Activated CD4-positive, alpha-beta T cell treated with anti-CD3 and anti-CD28 coated beads, Interleukin-2, amount 50 U/mL, for 1 hour (primary cell): ENCODE results near the gene PCDHA8.
"Not testable (repeated sequence)": the region's sequence is repeated elsewhere in the genome, so short reads cannot be mapped to it uniquely, and the experiment has no call there.

Source experiments
- DNase-seq: peaks from one replicate; pipeline ENCODE4 v3.0.0-alpha.2; 2020

Gene PCDHA8

GRCh38 chr5:140875085-140876065, 34.4 kb downstream of the PCDHA8 start, which contains the start of gene PCDHA12:
TSS of gene PCDHA12 (plus strand) at chr5:140875308. CDS start at chr5:140875473, 165 bp downstream.
- DNase-seq = no peak

- DNase-seq = not testable (repeated sequence)
Observed at GRCh38 chr5:140876541-140877261, 35.7 kb downstream of the PCDHA8 start.

- DNase-seq = no peak
Observed at GRCh38 chr5:140877262-140877581, 36.2 kb downstream of the PCDHA8 start.

- DNase-seq = no peak
Observed at GRCh38 chr5:140881889-140882590, 41.1 kb downstream of the PCDHA8 start, which contains the start of gene PCDHA13. TSS of gene PCDHA13 (plus strand) at chr5:140882124. CDS start at chr5:140882269, 145 bp downstream.

- no peak for DNase-seq
Observed at GRCh38 chr5:140882591-140882899, 41.6 kb downstream of the PCDHA8 start.

GRCh38 chr5:140883373-140883772, 42.4 kb downstream of the PCDHA8 start:
- DNase-seq = no peak

GRCh38 chr5:140883927-140884697, 43.1 kb downstream of the PCDHA8 start:
- no peak for DNase-seq
